ENCODE data around the gene PXDC1.

Gene PXDC1

GRCh38 chr6:3751730-3752530, 417 bp upstream of the PXDC1 start:
- CTCF ChIA-PET: interaction anchor here (1.2 kb wide), 3 partner anchors 30 to 97 kb away, joined by 3 read pairs; partner anchors contain the start of gene FAM50B

GRCh38 chr6:3750317-3751076, 1.0 kb downstream of the PXDC1 start:
- H3K36me3 ChIP-seq (ENCODE audit: control insufficient read depth in 4 of 4, insufficient read depth in 4 of 4, low read length in 3 of 4): no peaks in the 10 kb centered on the region
- ChIA-PET POLR2A (no interaction called here), CTCF (interaction anchor here (1.0 to 3.3 kb wide), 13 partner anchors 22 to 257 kb away, joined by 3 to 32 read pairs (median 7); partner anchors contain the start of gene FAM50B)
- H3K4me1 ChIP-seq (ENCODE audit: control extremely low read depth in 1 of 4, control insufficient read depth in 4 of 4, insufficient read depth in 4 of 4, low read length in 3 of 4): peaks cover 0 to 46% (median 32%) of the 10 kb centered on the region in 4 experiments
- WGBS (ENCODE audit: insufficient coverage): under 1% methylated on average over 63 of the region's 74 CpGs
- H3K27me3 ChIP-seq (replicated peaks in 2 of 5; ENCODE audit: control insufficient read depth in 4 of 5, insufficient read depth in 5 of 5, low read length in 4 of 5): peaks cover 0 to 4% (median 0%) of the 10 kb centered on the region in 5 experiments
- H3K9me3 ChIP-seq (ENCODE audit: control extremely low read depth in 1 of 5, control insufficient read depth in 4 of 5, insufficient read depth in 2 of 5, low read depth in 1 of 5, low read length in 4 of 5): no peaks in the 10 kb centered on the region
- DNase-seq: peak in 1 of 3 donors; percentile 35
- no peak overlapping the region for H3K27ac ChIP-seq (ENCODE audit: insufficient read depth in 1 of 2, low read depth in 1 of 2, low read length in 2 of 2, poor library complexity in 1 of 2, severe bottlenecking in 2 of 2)
- peak overlapping the region; percentile 62 to 88 (median 73) for H3K4me3 ChIP-seq (ENCODE audit: control insufficient read depth in 1 of 7, extremely low read depth in 1 of 7, insufficient read depth in 4 of 7, low read depth in 2 of 7, low read length in 6 of 7)

More at GRCh38 chr6:3751730-3752530, 417 bp upstream of the PXDC1 start:
- peak overlapping the region in 1 of 2 experiments; percentile 54 for H3K27ac ChIP-seq (ENCODE audit: insufficient read depth in 1 of 2, low read depth in 1 of 2, low read length in 2 of 2, poor library complexity in 1 of 2, severe bottlenecking in 2 of 2)
- peaks cover 0 to 4% (median 0%) of the 10 kb centered on the region in 5 experiments for H3K27me3 ChIP-seq (replicated peaks in 2 of 5; ENCODE audit: control insufficient read depth in 4 of 5, insufficient read depth in 5 of 5, low read length in 4 of 5)
- H3K4me1 ChIP-seq (ENCODE audit: control extremely low read depth in 1 of 4, control insufficient read depth in 4 of 4, insufficient read depth in 4 of 4, low read length in 3 of 4): peaks cover 0 to 34% (median 22%) of the 10 kb centered on the region in 4 experiments
- no peaks in the 10 kb centered on the region for H3K36me3 ChIP-seq (ENCODE audit: control insufficient read depth in 4 of 4, insufficient read depth in 4 of 4, low read length in 3 of 4)
- DNase-seq: peak; percentile 90 to 93 (median 92)
- H3K9me3 ChIP-seq (ENCODE audit: control extremely low read depth in 1 of 5, control insufficient read depth in 4 of 5, insufficient read depth in 2 of 5, low read depth in 1 of 5, low read length in 4 of 5): no peaks in the 10 kb centered on the region
- POLR2A ChIA-PET: no interaction called here
- peak overlapping the region; percentile 62 to 88 (median 73) for H3K4me3 ChIP-seq (ENCODE audit: control insufficient read depth in 1 of 7, extremely low read depth in 1 of 7, insufficient read depth in 4 of 7, low read depth in 2 of 7, low read length in 6 of 7)
- WGBS (ENCODE audit: insufficient coverage): 0% methylated on average over 72 of the region's 104 CpGs

DNA sequence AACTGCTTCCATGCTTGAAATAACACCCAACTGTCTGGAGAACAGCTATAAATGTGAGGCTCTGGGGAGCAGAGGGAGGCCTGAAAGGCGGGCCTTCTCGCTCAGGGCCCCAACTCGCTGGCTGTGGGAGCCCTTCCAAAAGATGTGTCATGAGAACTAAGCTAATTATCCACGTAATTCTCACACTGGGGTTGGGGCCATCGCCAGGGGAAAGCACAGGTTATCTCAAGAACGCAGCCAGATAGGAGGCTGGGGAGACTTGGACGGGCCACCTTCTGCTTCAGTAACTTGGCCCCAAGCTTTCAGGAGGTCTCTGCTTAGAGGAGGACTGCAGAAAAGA, 1.6 kb downstream of the PXDC1 start:
- Histone ChIP-seq H3K4me3 (ENCODE audit: control insufficient read depth in 1 of 7, extremely low read depth in 1 of 7, insufficient read depth in 4 of 7, low read depth in 2 of 7, low read length in 6 of 7) (peak overlapping the region in 3 of 7 experiments; percentile 78 to 88 (median 87)), H3K27ac (ENCODE audit: insufficient read depth in 1 of 2, low read depth in 1 of 2, low read length in 2 of 2, poor library complexity in 1 of 2, severe bottlenecking in 2 of 2) (no peak overlapping the region), H3K4me1 (ENCODE audit: control extremely low read depth in 1 of 4, control insufficient read depth in 4 of 4, insufficient read depth in 4 of 4, low read length in 3 of 4) (peaks cover 0 to 46% (median 33%) of the 10 kb centered on the region in 4 experiments), H3K27me3 (replicated peaks in 2 of 5; ENCODE audit: control insufficient read depth in 4 of 5, insufficient read depth in 5 of 5, low read length in 4 of 5) (peaks cover 0 to 4% (median 0%) of the 10 kb centered on the region in 5 experiments), H3K36me3 (ENCODE audit: control insufficient read depth in 4 of 4, insufficient read depth in 4 of 4, low read length in 3 of 4) (no peaks in the 10 kb centered on the region), H3K9me3 (ENCODE audit: control extremely low read depth in 1 of 5, control insufficient read depth in 4 of 5, insufficient read depth in 2 of 5, low read depth in 1 of 5, low read length in 4 of 5) (no peaks in the 10 kb centered on the region)
- ChIA-PET CTCF (interaction anchor here (1.0 to 3.3 kb wide), 17 partner anchors 18 to 258 kb away, joined by 3 to 32 read pairs (median 5); partner anchors contain the start of gene FAM50B), POLR2A (no interaction called here)
- WGBS (ENCODE audit: insufficient coverage): 78% methylated on average over 7 of the region's 7 CpGs
- peak in 2 of 3 donors; percentile 45 to 56 for DNase-seq

- CTCF ChIA-PET: interaction anchor here (0.6 to 3.3 kb wide), 28 partner anchors 17 to 468 kb away, joined by 3 to 32 read pairs (median 4); partner anchors contain the start of gene FAM50B
- POLR2A ChIA-PET: interaction anchor here (1.1 kb wide), 1 partner anchor 124 kb away, joined by 3 read pairs; no protein-coding TSS in a partner anchor
- H3K4me3 ChIP-seq (ENCODE audit: control insufficient read depth in 1 of 7, extremely low read depth in 1 of 7, insufficient read depth in 4 of 7, low read depth in 2 of 7, low read length in 6 of 7): no peak overlapping the region
- no peaks in the 10 kb centered on the region for H3K36me3 ChIP-seq (ENCODE audit: control insufficient read depth in 4 of 4, insufficient read depth in 4 of 4, low read length in 3 of 4)
- WGBS (ENCODE audit: insufficient coverage): 91% methylated on average over 24 of the region's 24 CpGs
- H3K4me1 ChIP-seq (ENCODE audit: control extremely low read depth in 1 of 4, control insufficient read depth in 4 of 4, insufficient read depth in 4 of 4, low read length in 3 of 4): peaks cover 0 to 46% (median 33%) of the 10 kb centered on the region in 4 experiments
- no peaks in the 10 kb centered on the region for H3K9me3 ChIP-seq (ENCODE audit: control extremely low read depth in 1 of 5, control insufficient read depth in 4 of 5, insufficient read depth in 2 of 5, low read depth in 1 of 5, low read length in 4 of 5)
- no peak overlapping the region for H3K27ac ChIP-seq (ENCODE audit: insufficient read depth in 1 of 2, low read depth in 1 of 2, low read length in 2 of 2, poor library complexity in 1 of 2, severe bottlenecking in 2 of 2)
- DNase-seq: peak in 1 of 3 donors; percentile 9
- peaks cover 0 to 4% (median 0%) of the 10 kb centered on the region in 5 experiments for H3K27me3 ChIP-seq (replicated peaks in 2 of 5; ENCODE audit: control insufficient read depth in 4 of 5, insufficient read depth in 5 of 5, low read length in 4 of 5)
These were observed 2.3 kb downstream of the PXDC1 start for GRCh38 chr6:3749067-3749841.

DNA sequence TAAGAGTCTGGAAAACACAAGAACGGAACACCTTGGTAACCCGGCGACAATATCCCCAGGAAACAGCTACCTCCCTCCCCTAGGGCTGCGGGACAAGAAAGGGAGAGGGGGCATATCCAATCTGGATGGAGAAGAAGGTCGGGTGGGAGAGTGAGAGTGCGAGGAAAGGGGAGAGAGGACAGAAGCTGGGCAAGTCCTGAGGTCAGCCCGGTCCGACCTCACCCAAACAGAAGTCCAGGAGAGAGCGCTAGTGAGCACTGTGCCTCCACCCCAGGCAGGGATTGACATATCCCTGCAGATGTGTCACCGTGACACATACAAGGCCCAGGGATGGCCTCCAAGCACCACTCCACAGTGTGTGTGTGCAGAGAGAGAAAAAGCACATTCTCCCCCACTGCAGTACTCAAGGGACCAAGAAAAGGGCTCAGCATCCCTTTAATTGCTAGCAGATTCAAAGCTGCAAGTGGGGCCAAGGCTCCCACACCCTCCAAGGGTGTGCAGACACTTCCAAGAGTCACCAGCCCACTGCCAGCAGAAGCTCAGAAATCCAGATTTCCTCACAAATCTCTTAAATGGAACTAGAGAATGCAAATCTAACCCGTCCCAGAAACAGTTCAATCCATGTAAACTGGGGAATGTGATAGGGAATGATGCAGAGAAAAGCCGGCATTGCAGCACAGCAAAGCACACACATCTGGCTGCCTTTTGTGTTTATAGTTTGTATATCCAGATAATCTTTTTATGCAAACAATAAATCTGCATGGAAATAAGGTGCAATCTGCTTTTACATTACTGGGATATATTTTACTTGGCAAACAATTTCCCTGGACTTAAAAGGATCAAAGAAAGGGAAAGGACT, 3.1 kb downstream of the PXDC1 start:
- H3K9me3 ChIP-seq (ENCODE audit: control extremely low read depth in 1 of 5, control insufficient read depth in 4 of 5, insufficient read depth in 2 of 5, low read depth in 1 of 5, low read length in 4 of 5): no peaks in the 10 kb centered on the region
- no peak overlapping the region for H3K4me3 ChIP-seq (ENCODE audit: control insufficient read depth in 1 of 7, extremely low read depth in 1 of 7, insufficient read depth in 4 of 7, low read depth in 2 of 7, low read length in 6 of 7)
- peaks cover 0 to 49% (median 37%) of the 10 kb centered on the region in 4 experiments for H3K4me1 ChIP-seq (ENCODE audit: control extremely low read depth in 1 of 4, control insufficient read depth in 4 of 4, insufficient read depth in 4 of 4, low read length in 3 of 4)
- no peak overlapping the region for H3K27ac ChIP-seq (ENCODE audit: insufficient read depth in 1 of 2, low read depth in 1 of 2, low read length in 2 of 2, poor library complexity in 1 of 2, severe bottlenecking in 2 of 2)
- CTCF ChIA-PET: interaction anchor here (0.6 to 3.3 kb wide), 25 partner anchors 16 to 467 kb away, joined by 3 to 32 read pairs (median 4); partner anchors contain the start of gene FAM50B
- POLR2A ChIA-PET: interaction anchor here (1.1 kb wide), 1 partner anchor 125 kb away, joined by 3 read pairs; no protein-coding TSS in a partner anchor
- peaks cover 0 to 4% (median 0%) of the 10 kb centered on the region in 5 experiments for H3K27me3 ChIP-seq (replicated peaks in 2 of 5; ENCODE audit: control insufficient read depth in 4 of 5, insufficient read depth in 5 of 5, low read length in 4 of 5)
- DNase-seq: peak in 2 of 3 donors; percentile 57 to 59
- 91% methylated on average over 9 of the region's 12 CpGs for WGBS (ENCODE audit: insufficient coverage)
- H3K36me3 ChIP-seq (ENCODE audit: control insufficient read depth in 4 of 4, insufficient read depth in 4 of 4, low read length in 3 of 4): no peaks in the 10 kb centered on the region
